Posterior vena cava (tissue), 2 donors: ENCODE results near the gene CACNA2D1. TPM values are rescaled to one million over a fixed set of nuclear protein-coding genes. Genes with fewer than 3 reads are reported as not detected.
A peak's percentile ranks its signal among the peaks of the same experiment; 100 is the strongest.

Experiments
- DNase-seq: peaks from one replicate; pipeline ENCODE4 v3.0.0-alpha.2; 2020; ENCODE audit warnings: low spot score
- intact Hi-C, 2 donors: fragments of 100-400 bp; cut with DNase I; formaldehyde crosslinking; loops; one replicate each; pipeline versions ENCODE4 v1.14.1 to v1.14.2; 2022 to 2023
- long read RNA-seq, 2 donors: library from polyadenylated mRNA; unstranded; transcript quantifications; one replicate each; pipeline ENCODE4 v2.0.0, GENCODE V29; 2020 to 2021
- total RNA-seq, 2 donors: library from RNA; stranded (reverse); fragmentation: NEBNext Ultra II Directional; extraction: Animal tissue kit (Norgen Biotek cat#: 25700); gene quantifications; one replicate each; pipeline ENCODE4 v1.2.1, GENCODE V29; 2021
- donor health status: DM: yes; HTN: yes; CAD: no.
- donor health status: DM: yes; HTN: yes; CAD: no.

Gene CACNA2D1
- 10 to 100 TPM; 34.3 to 39.1 TPM for total RNA-seq
- long read RNA-seq, donor 1, partial matches to known transcripts: 6 of 22 reads
- long read RNA-seq, donor 1, other reads (novel, unspliced or antisense): 16 of 22 reads
- long read RNA-seq, donor 2, partial matches to known transcripts: 4 of 12 reads
- long read RNA-seq, donor 2, other reads (novel, unspliced or antisense): 8 of 12 reads

GRCh38 chr7:82443547-82444219, at the start of gene CACNA2D1:
Gene CACNA2D1 (minus strand): TSS chr7:82443777.
- peak; percentile 94 for DNase-seq
- intact Hi-C loops: no loop called here

- intact Hi-C loops: no loop called here
- no peak for DNase-seq
Measured at GRCh38 chr7:82481499-82482097, 38.0 kb upstream of the CACNA2D1 start.

GRCh38 chr7:82477733-82478515, 34.3 kb upstream of the CACNA2D1 start:
- no peak for DNase-seq
- intact Hi-C loops: no loop called here

- intact Hi-C loops: no loop called here
- no peak for DNase-seq
Measured at GRCh38 chr7:82472966-82473365, 29.4 kb upstream of the CACNA2D1 start.

- DNase-seq: no peak
- intact Hi-C loops: no loop called here
Measured at GRCh38 chr7:82471351-82472020, 27.9 kb upstream of the CACNA2D1 start.

GRCh38 chr7:82469207-82469606, 25.6 kb upstream of the CACNA2D1 start:
- intact Hi-C loops: no loop called here
- no peak for DNase-seq

- intact Hi-C loops: no loop called here
- no peak for DNase-seq
Measured at GRCh38 chr7:82468435-82468834, 24.9 kb upstream of the CACNA2D1 start.

GRCh38 chr7:82467020-82467419, 23.4 kb upstream of the CACNA2D1 start:
- intact Hi-C loops: no loop called here
- DNase-seq: no peak

GRCh38 chr7:82464372-82464771, 20.8 kb upstream of the CACNA2D1 start:
- no peak for DNase-seq
- intact Hi-C loops: no loop called here

GRCh38 chr7:82455295-82455694, 11.7 kb upstream of the CACNA2D1 start:
- intact Hi-C loops: no loop called here
- no peak for DNase-seq

GRCh38 chr7:82450759-82451158, 7.2 kb upstream of the CACNA2D1 start:
- no peak for DNase-seq
- intact Hi-C loops: no loop called here

GRCh38 chr7:82449910-82450309, 6.3 kb upstream of the CACNA2D1 start:
- DNase-seq: no peak
- intact Hi-C loops: no loop called here

GRCh38 chr7:82446897-82447296, 3.3 kb upstream of the CACNA2D1 start:
- intact Hi-C loops: no loop called here
- no peak for DNase-seq

- intact Hi-C loops: no loop called here
- no peak for DNase-seq
Measured at GRCh38 chr7:82445271-82445670, 1.7 kb upstream of the CACNA2D1 start.

- intact Hi-C loops: no loop called here
Measured at GRCh38 chr7:82444220-82444909, 788 bp upstream of the CACNA2D1 start.

GRCh38 chr7:82443036-82443546, 486 bp downstream of the CACNA2D1 start:
- intact Hi-C loops: no loop called here
- peak; percentile 80 for DNase-seq

More at GRCh38 chr7:82444220-82444909, 788 bp upstream of the CACNA2D1 start:
- DNase-seq: no peak

GRCh38 chr7:82442492-82443035, 1.0 kb downstream of the CACNA2D1 start:
- DNase-seq: no peak
- intact Hi-C loops: no loop called here

GRCh38 chr7:82441669-82442478, 1.7 kb downstream of the CACNA2D1 start:
- intact Hi-C loops: no loop called here
- no peak for DNase-seq
